ENCODE measurements around the gene HTR3D. TPM values are rescaled to one million over a fixed set of nuclear protein-coding genes. Genes with fewer than 3 reads are reported as not detected.
"Not testable (repeated sequence)": the region's sequence is repeated elsewhere in the genome, so short reads cannot be mapped to it uniquely, and the experiment has no call there.

HTR3D gene
- polyA plus RNA-seq, 2 donors, result not detected

GRCh38 chr3:184030536-184030935 lies 1.0 kb upstream of the HTR3D start:
- Histone ChIP-seq H3K36me3 (ENCODE audit: control insufficient read depth in 2 of 2, insufficient read depth in 2 of 2, low read length in 1 of 2) (no peaks in the 10 kb centered on the region), H3K4me3 (ENCODE audit: low read depth in 1 of 2, low read length in 2 of 2) (no peak overlapping the region), H3K27ac (ENCODE audit: low read depth in 2 of 2, low read length in 1 of 2) (no peak overlapping the region), H3K27me3 (ENCODE audit: control insufficient read depth in 1 of 2, insufficient read depth in 2 of 2, low read length in 2 of 2) (no peaks in the 10 kb centered on the region), H3K4me1 (ENCODE audit: control insufficient read depth in 2 of 2, insufficient read depth in 2 of 2, low read length in 1 of 2) (peaks cover 0 to 5% of the 10 kb centered on the region in 2 donors), H3K9me3 (ENCODE audit: control insufficient read depth in 2 of 2, insufficient read depth in 1 of 2, low read depth in 1 of 2, low read length in 1 of 2) (no peaks in the 10 kb centered on the region)
- 80 to 86% methylated on average over 3 of the region's 3 CpGs for WGBS, 2 donors

GRCh38 chr3:184037816-184038215 lies 6.3 kb downstream of the HTR3D start:
- WGBS, 2 donors, result 69 to 75% methylated on average over 7 of the region's 7 CpGs
- Histone ChIP-seq H3K4me1 (ENCODE audit: control insufficient read depth in 2 of 2, insufficient read depth in 2 of 2, low read length in 1 of 2) (peaks cover 0 to 4% of the 10 kb centered on the region in 2 donors), H3K4me3 (ENCODE audit: low read depth in 1 of 2, low read length in 2 of 2) (no peak overlapping the region), H3K27me3 (ENCODE audit: control insufficient read depth in 1 of 2, insufficient read depth in 2 of 2, low read length in 2 of 2) (no peaks in the 10 kb centered on the region), H3K36me3 (ENCODE audit: control insufficient read depth in 2 of 2, insufficient read depth in 2 of 2, low read length in 1 of 2) (no peaks in the 10 kb centered on the region), H3K9me3 (ENCODE audit: control insufficient read depth in 2 of 2, insufficient read depth in 1 of 2, low read depth in 1 of 2, low read length in 1 of 2) (no peaks in the 10 kb centered on the region), H3K27ac (ENCODE audit: low read depth in 2 of 2, low read length in 1 of 2) (no peak overlapping the region)

GRCh38 chr3:184038307-184038706 lies 6.8 kb downstream of the HTR3D start:
- H3K4me3 ChIP-seq (ENCODE audit: low read depth in 1 of 2, low read length in 2 of 2); H3K36me3 ChIP-seq (ENCODE audit: control insufficient read depth in 2 of 2, insufficient read depth in 2 of 2, low read length in 1 of 2); H3K9me3 ChIP-seq (ENCODE audit: control insufficient read depth in 2 of 2, insufficient read depth in 1 of 2, low read depth in 1 of 2, low read length in 1 of 2); H3K27me3 ChIP-seq (ENCODE audit: control insufficient read depth in 1 of 2, insufficient read depth in 2 of 2, low read length in 2 of 2); H3K4me1 ChIP-seq (ENCODE audit: control insufficient read depth in 2 of 2, insufficient read depth in 2 of 2, low read length in 1 of 2); H3K27ac ChIP-seq (ENCODE audit: low read depth in 2 of 2, low read length in 1 of 2): not testable (repeated sequence)
- WGBS, 2 donors, result 77 to 82% methylated on average over 9 of the region's 9 CpGs

GRCh38 chr3:184039414-184039813 lies 7.9 kb downstream of the HTR3D start:
- no peaks in the 10 kb centered on the region for H3K27me3 ChIP-seq (ENCODE audit: control insufficient read depth in 1 of 2, insufficient read depth in 2 of 2, low read length in 2 of 2)
- peaks cover 0 to 4% of the 10 kb centered on the region in 2 donors for H3K4me1 ChIP-seq (ENCODE audit: control insufficient read depth in 2 of 2, insufficient read depth in 2 of 2, low read length in 1 of 2)
- WGBS, 2 donors, result 30 to 46% methylated on average over 5 of the region's 5 CpGs
- peak overlapping the region in 1 of 2 donors; percentile 19 for H3K27ac ChIP-seq (ENCODE audit: low read depth in 2 of 2, low read length in 1 of 2)
- no peaks in the 10 kb centered on the region for H3K9me3 ChIP-seq (ENCODE audit: control insufficient read depth in 2 of 2, insufficient read depth in 1 of 2, low read depth in 1 of 2, low read length in 1 of 2)
- no peak overlapping the region for H3K4me3 ChIP-seq (ENCODE audit: low read depth in 1 of 2, low read length in 2 of 2)
- H3K36me3 ChIP-seq (ENCODE audit: control insufficient read depth in 2 of 2, insufficient read depth in 2 of 2, low read length in 1 of 2), result no peaks in the 10 kb centered on the region

- no peak overlapping the region for H3K27ac ChIP-seq (ENCODE audit: low read depth in 2 of 2, low read length in 1 of 2)
- WGBS, 2 donors, result 62 to 70% methylated on average over 3 of the region's 3 CpGs
- H3K9me3 ChIP-seq (ENCODE audit: control insufficient read depth in 2 of 2, insufficient read depth in 1 of 2, low read depth in 1 of 2, low read length in 1 of 2), result no peaks in the 10 kb centered on the region
- H3K4me3 ChIP-seq (ENCODE audit: low read depth in 1 of 2, low read length in 2 of 2), result no peak overlapping the region
- H3K36me3 ChIP-seq (ENCODE audit: control insufficient read depth in 2 of 2, insufficient read depth in 2 of 2, low read length in 1 of 2), result no peaks in the 10 kb centered on the region
- no peaks in the 10 kb centered on the region for H3K27me3 ChIP-seq (ENCODE audit: control insufficient read depth in 1 of 2, insufficient read depth in 2 of 2, low read length in 2 of 2)
- H3K4me1 ChIP-seq (ENCODE audit: control insufficient read depth in 2 of 2, insufficient read depth in 2 of 2, low read length in 1 of 2), result peaks cover 0 to 4% of the 10 kb centered on the region in 2 donors
These were observed 8.5 kb downstream of the HTR3D start for GRCh38 chr3:184040010-184040409.

GRCh38 chr3:184042617-184043016 lies 11.1 kb downstream of the HTR3D start:
- H3K27me3 ChIP-seq (ENCODE audit: control insufficient read depth in 1 of 2, insufficient read depth in 2 of 2, low read length in 2 of 2), result no peaks in the 10 kb centered on the region
- H3K27ac ChIP-seq (ENCODE audit: low read depth in 2 of 2, low read length in 1 of 2), result no peak overlapping the region
- 87 to 94% methylated on average over 1 of the region's 1 CpG for WGBS, 2 donors
- no peaks in the 10 kb centered on the region for H3K36me3 ChIP-seq (ENCODE audit: control insufficient read depth in 2 of 2, insufficient read depth in 2 of 2, low read length in 1 of 2)
- no peaks in the 10 kb centered on the region for H3K9me3 ChIP-seq (ENCODE audit: control insufficient read depth in 2 of 2, insufficient read depth in 1 of 2, low read depth in 1 of 2, low read length in 1 of 2)
- H3K4me3 ChIP-seq (ENCODE audit: low read depth in 1 of 2, low read length in 2 of 2), result no peak overlapping the region
- H3K4me1 ChIP-seq (ENCODE audit: control insufficient read depth in 2 of 2, insufficient read depth in 2 of 2, low read length in 1 of 2), result peaks cover 0 to 4% of the 10 kb centered on the region in 2 donors

GRCh38 chr3:184045995-184046394 lies 14.5 kb downstream of the HTR3D start:
- Histone ChIP-seq H3K36me3 (ENCODE audit: control insufficient read depth in 2 of 2, insufficient read depth in 2 of 2, low read length in 1 of 2) (no peaks in the 10 kb centered on the region), H3K9me3 (ENCODE audit: control insufficient read depth in 2 of 2, insufficient read depth in 1 of 2, low read depth in 1 of 2, low read length in 1 of 2) (no peaks in the 10 kb centered on the region), H3K27me3 (ENCODE audit: control insufficient read depth in 1 of 2, insufficient read depth in 2 of 2, low read length in 2 of 2) (no peaks in the 10 kb centered on the region), H3K4me1 (ENCODE audit: control insufficient read depth in 2 of 2, insufficient read depth in 2 of 2, low read length in 1 of 2) (no peaks in the 10 kb centered on the region), H3K27ac (ENCODE audit: low read depth in 2 of 2, low read length in 1 of 2) (no peak overlapping the region), H3K4me3 (ENCODE audit: low read depth in 1 of 2, low read length in 2 of 2) (no peak overlapping the region)
- WGBS, 2 donors, result 89 to 93% methylated on average over 5 of the region's 5 CpGs

GRCh38 chr3:184050217-184050847 lies 18.8 kb downstream of the HTR3D start:
- no peak overlapping the region for H3K27ac ChIP-seq (ENCODE audit: low read depth in 2 of 2, low read length in 1 of 2)
- 82 to 84% methylated on average over 7 of the region's 7 CpGs for WGBS, 2 donors
- H3K9me3 ChIP-seq (ENCODE audit: control insufficient read depth in 2 of 2, insufficient read depth in 1 of 2, low read depth in 1 of 2, low read length in 1 of 2), result no peaks in the 10 kb centered on the region
- H3K4me3 ChIP-seq (ENCODE audit: low read depth in 1 of 2, low read length in 2 of 2), result no peak overlapping the region
- peaks cover 0 to 2% of the 10 kb centered on the region in 2 donors for H3K27me3 ChIP-seq (ENCODE audit: control insufficient read depth in 1 of 2, insufficient read depth in 2 of 2, low read length in 2 of 2)
- H3K4me1 ChIP-seq (ENCODE audit: control insufficient read depth in 2 of 2, insufficient read depth in 2 of 2, low read length in 1 of 2), result no peaks in the 10 kb centered on the region
- no peaks in the 10 kb centered on the region for H3K36me3 ChIP-seq (ENCODE audit: control insufficient read depth in 2 of 2, insufficient read depth in 2 of 2, low read length in 1 of 2)

- WGBS, 2 donors, result 75 to 79% methylated on average over 4 of the region's 4 CpGs
- no peak within 1 kb of the TSS for H3K27ac ChIP-seq (ENCODE audit: low read depth in 2 of 2, low read length in 1 of 2)
- peaks cover 0 to 2% of the 10 kb centered on the region in 2 donors for H3K27me3 ChIP-seq (ENCODE audit: control insufficient read depth in 1 of 2, insufficient read depth in 2 of 2, low read length in 2 of 2)
These were observed 21.2 kb downstream of the HTR3D start, which contains the start of gene HTR3C for GRCh38 chr3:184052767-184053166. HTR3C (plus strand) TSS chr3:184053047; CDS start chr3:184053081, 34 bp downstream.

GRCh38 chr3:184058029-184058428 lies 26.5 kb downstream of the HTR3D start:
- WGBS, 2 donors, result 48 to 54% methylated on average over 9 of the region's 9 CpGs
- no peak overlapping the region for H3K27ac ChIP-seq (ENCODE audit: low read depth in 2 of 2, low read length in 1 of 2)
- H3K9me3 ChIP-seq (ENCODE audit: control insufficient read depth in 2 of 2, insufficient read depth in 1 of 2, low read depth in 1 of 2, low read length in 1 of 2), result no peaks in the 10 kb centered on the region
- peaks cover 0 to 2% of the 10 kb centered on the region in 2 donors for H3K27me3 ChIP-seq (ENCODE audit: control insufficient read depth in 1 of 2, insufficient read depth in 2 of 2, low read length in 2 of 2)
- H3K4me1 ChIP-seq (ENCODE audit: control insufficient read depth in 2 of 2, insufficient read depth in 2 of 2, low read length in 1 of 2), result no peaks in the 10 kb centered on the region
- H3K36me3 ChIP-seq (ENCODE audit: control insufficient read depth in 2 of 2, insufficient read depth in 2 of 2, low read length in 1 of 2), result no peaks in the 10 kb centered on the region
- H3K4me3 ChIP-seq (ENCODE audit: low read depth in 1 of 2, low read length in 2 of 2), result no peak overlapping the region

More at GRCh38 chr3:184052767-184053166, 21.2 kb downstream of the HTR3D start, which contains the start of gene HTR3C:
- Histone ChIP-seq H3K4me1 (ENCODE audit: control insufficient read depth in 2 of 2, insufficient read depth in 2 of 2, low read length in 1 of 2) (no peaks in the 10 kb centered on the region), H3K4me3 (ENCODE audit: low read depth in 1 of 2, low read length in 2 of 2) (no peak within 1 kb of the TSS), H3K36me3 (ENCODE audit: control insufficient read depth in 2 of 2, insufficient read depth in 2 of 2, low read length in 1 of 2) (no peaks in the 10 kb centered on the region), H3K9me3 (ENCODE audit: control insufficient read depth in 2 of 2, insufficient read depth in 1 of 2, low read depth in 1 of 2, low read length in 1 of 2) (no peaks in the 10 kb centered on the region)
